Measurements from ENCODE around the gene SPATA3. TPM values are rescaled to one million over a fixed set of nuclear protein-coding genes. Genes with fewer than 3 reads are reported as not detected.

The SPATA3 gene
- total and polyA plus RNA-seq, 2 of the 13 experiments (the other 11 are each of a cell fraction or from before 2014, with no cell fraction given): not detected

GRCh38 chr2:231037731-231038482 lies 42.0 kb downstream of the SPATA3 start (continued):
- no peak for TF ChIP-seq ZNF660 (CRISPR knock-in tag; IDR thresholded peaks at IDR 0.05; ENCODE audit: borderline replicate concordance, low read depth)
- no peak for TF ChIP-seq HIVEP1 (CRISPR knock-in tag; IDR thresholded peaks at IDR 0.05)
- TF ChIP-seq ELF3 (CRISPR knock-in tag; IDR thresholded peaks at IDR 0.05): no peak
- TF ChIP-seq ZNF740 (CRISPR knock-in tag; IDR thresholded peaks at IDR 0.05): no peak
- no peak for TF ChIP-seq NONO (IDR thresholded peaks at IDR 0.05)
- TF ChIP-seq NONO (CRISPR knock-in tag; conservative IDR thresholded peaks at IDR 0.05): no peak; the same call in 1 of the 2 replicates
- TF ChIP-seq JUND (CRISPR knock-in tag; IDR thresholded peaks at IDR 0.05): no peak
- TF ChIP-seq IRF2 (CRISPR knock-in tag; IDR thresholded peaks at IDR 0.05): no peak
- no peak; the same call in 1 of the 2 replicates for TF ChIP-seq TFDP2 (CRISPR knock-in tag; IDR thresholded peaks at IDR 0.05)
- peak; percentile 34; the same call in 1 of the 2 replicates for TF ChIP-seq SALL1 (CRISPR knock-in tag; IDR thresholded peaks at IDR 0.05)
- no peak for TF ChIP-seq FOXO1 (CRISPR knock-in tag; IDR thresholded peaks at IDR 0.05)
- TF ChIP-seq KAT7 (CRISPR knock-in tag; IDR thresholded peaks at IDR 0.05; ENCODE audit: borderline replicate concordance): no peak; the same call in 1 of the 2 replicates
- TF ChIP-seq ZNF577 (CRISPR knock-in tag; IDR thresholded peaks at IDR 0.05; ENCODE audit: borderline replicate concordance, low read depth): no peak
- TF ChIP-seq ZBTB44 (CRISPR knock-in tag; IDR thresholded peaks at IDR 0.05): no peak
- no peak for TF ChIP-seq RCOR2 (CRISPR knock-in tag; IDR thresholded peaks at IDR 0.05)
- TF ChIP-seq SAP130 (CRISPR knock-in tag; IDR thresholded peaks at IDR 0.05; ENCODE audit: low read depth): peak; percentile 45; the same call in 1 of the 2 replicates
- TF ChIP-seq ZNF773 (CRISPR knock-in tag; IDR thresholded peaks at IDR 0.05; ENCODE audit: borderline replicate concordance): no peak
- TF ChIP-seq ZNF17 (CRISPR knock-in tag; IDR thresholded peaks at IDR 0.05): no peak
- TF ChIP-seq JDP2 (CRISPR knock-in tag; IDR thresholded peaks at IDR 0.05; ENCODE audit: borderline replicate concordance): 0 out of 2 replicates have a peak, but pooled peaks have one; percentile 6
- TF ChIP-seq EHMT2 (IDR thresholded peaks at IDR 0.05; ENCODE audit: borderline replicate concordance, low read depth, low read length): no peak
- no peak; the same call in 1 of the 2 replicates for TF ChIP-seq ZC3H13 (CRISPR knock-in tag; IDR thresholded peaks at IDR 0.05)
- TF ChIP-seq MXI1 (IDR thresholded peaks at IDR 0.05; ENCODE audit: borderline replicate concordance, low read depth, low read length): 0 out of 3 replicates have a peak, but pooled peaks have one; percentile 16
- TF ChIP-seq NFE2 (CRISPR knock-in tag; IDR thresholded peaks at IDR 0.05): no peak
- no peak; the same call in 1 of the 2 replicates for TF ChIP-seq ZNF770 (CRISPR knock-in tag; IDR thresholded peaks at IDR 0.05)
- TF ChIP-seq PPARG (CRISPR knock-in tag; conservative IDR thresholded peaks at IDR 0.05): no peak
- no peak for TF ChIP-seq MXD4 (CRISPR knock-in tag; IDR thresholded peaks at IDR 0.05)
- no peak for TF ChIP-seq SMAD3 (CRISPR knock-in tag; IDR thresholded peaks at IDR 0.05)
- no peak for TF ChIP-seq KAT2B (IDR thresholded peaks at IDR 0.05; ENCODE audit: borderline replicate concordance, low read depth, low read length)
